GM18861 (cell line): Measurements from ENCODE around the gene AFG1L.
"Not testable (repeated sequence)": the region's sequence is repeated elsewhere in the genome, so short reads cannot be mapped to it uniquely, and the experiment has no call there.

Source experiments
- ATAC-seq: cut with Tn5 transposase; IDR thresholded peaks from one replicate; pipeline ENCODE4 v1.9.1; 2021; ENCODE audit not compliant: unreplicated experiment

Gene AFG1L

DNA sequence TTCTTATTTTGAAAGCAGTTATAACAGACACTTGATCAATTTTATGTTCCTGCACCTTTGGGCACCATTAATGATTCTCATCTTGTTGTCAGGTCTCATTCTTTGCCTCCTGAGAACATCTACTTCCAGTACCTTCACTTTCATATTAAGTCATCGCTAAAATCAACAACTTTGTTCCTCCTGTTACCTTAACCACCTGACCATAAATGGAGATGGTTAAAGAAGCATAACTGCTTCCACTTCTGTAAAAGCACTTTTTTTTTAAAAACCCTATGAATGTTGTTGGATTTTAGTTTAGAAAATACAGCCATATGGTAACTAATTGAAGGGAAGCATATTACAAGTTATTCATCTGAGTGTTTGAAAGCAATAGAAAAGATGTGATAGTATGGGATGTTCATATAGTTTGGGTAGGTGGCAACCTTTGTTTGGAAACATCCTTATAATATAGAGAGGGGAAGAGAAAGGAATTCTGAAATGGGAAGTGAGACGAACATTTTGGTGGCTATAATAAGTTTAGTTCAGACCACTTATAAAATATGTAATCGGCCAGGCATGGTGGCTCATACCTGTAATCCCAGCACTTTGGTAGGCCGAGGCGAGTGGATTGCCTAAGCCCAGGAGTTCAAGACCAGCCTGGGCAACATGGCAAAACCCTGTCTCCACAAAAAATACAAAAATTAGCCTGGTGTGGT lies 53.9 kb downstream of the AFG1L start:
- ATAC-seq, result peak; percentile 94

DNA sequence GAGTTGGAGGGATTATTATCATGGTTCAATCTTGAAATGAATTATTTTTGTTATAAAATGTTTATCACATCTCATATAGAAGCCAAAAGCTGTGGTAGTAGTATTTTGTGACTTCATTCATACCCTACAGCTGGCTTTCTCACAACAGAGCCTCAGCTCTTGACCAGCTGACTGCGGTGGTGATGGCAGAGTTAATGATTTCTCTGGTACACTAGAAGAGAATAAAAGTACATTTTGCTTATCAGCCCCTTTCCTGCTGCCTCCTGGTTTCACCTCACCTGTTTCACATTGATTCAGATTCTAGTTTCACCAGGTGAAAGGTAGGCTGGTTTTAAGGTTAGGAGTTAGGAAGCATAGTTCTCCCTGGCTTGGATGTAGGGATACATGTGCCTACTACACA lies 55.7 kb downstream of the AFG1L start:
- ATAC-seq, result peak; percentile 59

DNA sequence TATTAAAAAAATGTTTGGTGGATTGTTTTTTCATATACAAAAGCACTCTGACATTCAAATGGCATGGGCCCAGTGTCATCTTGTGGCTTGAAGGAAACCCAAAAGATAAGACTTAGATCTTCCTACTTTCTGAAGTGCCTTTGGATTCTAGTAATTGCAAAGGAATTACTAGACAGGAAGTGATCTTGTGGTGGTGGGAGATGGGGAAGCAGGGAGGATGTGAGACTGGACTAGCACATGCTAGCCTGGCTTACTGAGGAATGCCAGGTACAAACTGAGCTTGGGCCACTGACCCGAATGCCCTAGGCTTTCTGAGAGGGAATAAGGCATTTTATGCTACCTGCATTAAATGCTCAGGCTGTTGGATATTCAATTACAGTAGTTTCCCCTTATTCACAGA lies 59.0 kb downstream of the AFG1L start:
- ATAC-seq, result no peak

DNA sequence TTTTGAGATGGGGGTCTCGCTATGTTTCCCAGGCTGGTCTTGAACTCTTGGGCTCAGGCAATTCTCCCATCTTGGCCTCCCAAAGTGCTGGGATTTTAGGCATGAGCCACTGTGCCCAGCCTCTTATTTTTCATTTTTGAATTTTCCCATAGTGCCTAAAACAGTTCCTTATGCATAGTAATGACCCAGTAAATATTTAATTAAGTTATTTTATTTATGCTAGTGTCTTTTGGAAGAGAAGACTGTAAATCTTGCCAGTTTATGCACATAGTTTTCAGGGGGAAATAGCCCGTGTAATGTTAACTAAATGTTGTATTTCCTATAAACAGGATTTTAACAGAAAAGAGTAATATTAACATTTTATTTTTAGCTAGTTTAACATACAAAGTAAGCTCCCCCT lies 60.3 kb downstream of the AFG1L start:
- no peak for ATAC-seq

GRCh38 chr6:108355890-108356289 lies 61.0 kb downstream of the AFG1L start:
- no peak for ATAC-seq

GRCh38 chr6:108359901-108360882 lies 65.3 kb downstream of the AFG1L start:
- no peak for ATAC-seq

DNA sequence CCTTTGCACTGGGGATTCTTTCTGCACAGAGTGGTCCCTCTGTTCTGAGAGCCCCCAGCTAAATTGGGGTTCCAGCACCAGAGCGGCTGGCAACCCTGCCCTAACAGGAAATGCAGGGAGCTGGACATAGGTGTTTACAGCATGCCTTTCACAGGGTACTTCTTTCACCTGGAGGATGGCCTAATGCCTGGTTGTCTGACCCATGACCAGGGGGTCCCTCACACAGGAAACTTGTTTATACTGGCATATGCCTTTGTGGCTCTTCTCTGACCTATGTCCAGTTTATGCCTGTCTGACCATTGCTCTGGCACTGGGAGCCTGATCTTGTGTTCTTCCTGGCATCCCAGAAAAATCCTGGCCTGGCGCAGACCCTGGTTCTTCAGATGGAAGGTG lies 66.1 kb downstream of the AFG1L start:
- no peak for ATAC-seq

DNA sequence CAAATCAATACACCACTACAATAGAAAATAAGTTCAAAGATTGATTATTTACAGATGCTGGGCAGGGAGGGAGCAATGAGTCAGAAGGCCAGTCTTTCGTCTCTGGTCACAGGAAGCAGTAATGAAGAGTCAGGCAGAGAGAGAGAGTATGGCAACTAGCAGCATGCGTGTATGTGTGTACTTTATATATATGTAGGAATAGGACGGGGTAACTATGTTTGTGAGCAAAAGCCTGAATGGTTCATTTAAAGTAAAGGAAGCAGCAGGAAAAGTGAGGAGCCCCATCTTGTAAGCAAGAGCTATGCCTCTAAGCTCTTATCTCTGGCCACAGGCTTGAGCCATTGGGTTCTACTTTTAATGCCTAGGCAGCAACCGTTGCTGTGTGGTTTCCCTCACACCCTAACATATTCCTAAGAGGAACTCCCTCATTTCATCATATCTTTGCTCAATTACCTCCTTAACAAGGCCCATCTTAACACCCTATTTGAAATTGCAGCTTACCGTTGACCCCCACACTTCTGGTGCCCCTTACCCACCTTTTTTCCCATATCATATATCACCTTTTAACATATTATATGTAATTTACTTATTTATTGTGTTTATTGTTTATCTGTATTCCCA lies 66.6 kb downstream of the AFG1L start:
- no peak for ATAC-seq

DNA sequence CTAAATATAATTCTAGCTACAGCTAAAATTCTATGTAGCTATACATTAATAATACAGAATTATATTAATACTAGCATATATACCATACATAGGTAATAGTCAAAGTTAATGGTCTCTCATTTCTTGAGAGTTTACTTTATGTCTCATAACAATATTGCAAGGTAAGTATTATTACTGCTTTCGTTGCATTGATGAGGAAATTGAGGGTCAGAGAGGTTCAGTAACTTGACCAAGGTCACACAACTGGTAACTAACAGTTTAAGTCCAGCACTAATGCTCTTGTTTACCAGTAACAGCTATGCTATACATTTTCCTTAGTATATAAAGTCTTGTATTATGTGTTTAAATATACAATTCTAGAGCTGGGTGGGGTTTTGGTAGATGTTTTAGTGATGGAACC lies 67.6 kb downstream of the AFG1L start:
- ATAC-seq, result no peak

DNA sequence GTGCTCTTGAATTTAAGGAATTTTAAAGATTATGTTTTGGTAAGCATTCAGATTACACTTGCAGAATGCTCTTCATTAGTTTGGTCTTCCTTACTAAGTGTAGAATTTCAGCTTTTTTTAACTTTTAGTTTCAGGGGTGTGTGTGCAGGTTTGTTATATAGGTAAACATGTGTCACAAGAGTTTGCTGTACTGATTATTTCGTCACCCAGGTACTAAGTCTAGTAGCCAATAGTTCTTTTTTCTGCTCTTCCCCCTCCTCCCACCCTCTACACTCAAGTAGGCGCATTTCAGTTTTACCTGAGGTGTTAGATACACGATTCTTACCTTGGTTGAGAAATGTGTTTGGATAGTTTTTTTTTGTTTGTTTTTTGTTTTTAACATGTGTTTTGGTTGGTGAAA lies 68.3 kb downstream of the AFG1L start:
- no peak for ATAC-seq

GRCh38 chr6:108363889-108364313 lies 69.0 kb downstream of the AFG1L start:
- ATAC-seq, result no peak

- ATAC-seq, result no peak
These were observed 69.6 kb downstream of the AFG1L start for GRCh38 chr6:108364470-108364869.

GRCh38 chr6:108365478-108365877 lies 70.6 kb downstream of the AFG1L start:
- ATAC-seq, result no peak

DNA sequence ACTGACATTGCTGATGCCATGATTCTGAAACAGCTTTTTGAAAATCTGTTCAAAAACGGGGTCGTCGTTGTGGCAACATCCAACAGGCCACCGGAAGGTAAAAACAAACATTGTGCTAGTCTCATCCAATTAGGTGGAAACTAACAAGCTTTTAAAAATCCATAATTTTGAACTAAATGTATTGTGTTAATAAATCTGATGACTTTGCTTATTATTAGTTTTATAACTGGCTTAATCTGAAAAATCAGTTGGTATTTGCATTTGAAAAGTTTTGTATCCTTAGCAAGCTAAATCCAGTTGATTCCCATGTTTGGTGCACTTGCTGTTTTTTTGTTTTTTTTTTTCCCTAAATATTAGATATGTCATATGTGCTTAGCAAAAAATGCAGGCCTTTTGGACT lies 71.4 kb downstream of the AFG1L start:
- no peak for ATAC-seq

GRCh38 chr6:108368431-108369030 lies 73.7 kb downstream of the AFG1L start:
- no peak for ATAC-seq

DNA sequence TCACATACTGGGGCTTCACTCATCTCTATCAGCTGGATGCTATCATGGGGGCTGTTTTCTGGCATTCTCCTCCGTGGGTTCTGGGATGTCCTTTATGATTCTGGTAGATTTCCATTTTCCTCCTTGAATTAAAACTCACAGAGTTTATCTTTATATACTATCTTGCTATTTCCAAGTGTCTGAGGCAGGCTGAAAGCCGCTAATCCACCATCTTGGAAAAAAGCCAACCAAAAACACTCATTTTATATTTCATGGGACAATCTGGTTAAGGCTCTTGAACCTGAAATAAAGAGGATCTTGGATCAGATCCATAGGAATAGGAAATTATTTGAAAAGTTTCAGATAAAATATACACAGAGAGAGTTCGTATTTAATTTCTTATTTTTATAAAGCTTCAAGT lies 86.0 kb downstream of the AFG1L start:
- no peak for ATAC-seq

DNA sequence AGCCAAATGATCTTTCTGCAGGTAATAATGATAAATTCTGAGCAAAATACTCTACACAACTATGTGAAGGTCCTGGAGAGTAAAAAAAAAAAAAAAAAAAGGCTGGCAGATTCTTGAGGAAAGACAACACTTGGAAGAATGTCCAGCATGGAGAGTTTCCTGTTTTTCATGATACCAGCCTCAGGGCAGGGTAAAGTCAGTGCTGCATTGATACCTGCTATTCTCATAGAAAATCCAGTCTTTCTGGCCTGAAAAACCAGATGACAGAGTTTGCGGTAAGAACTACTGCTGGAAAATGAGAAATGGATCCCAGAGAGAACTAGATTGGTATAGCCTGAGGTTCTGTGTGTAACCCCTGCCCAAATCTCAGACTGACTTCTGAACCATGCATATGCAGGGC lies 89.1 kb downstream of the AFG1L start:
- ATAC-seq, result no peak

- not testable (repeated sequence) for ATAC-seq
These were observed 94.3 kb downstream of the AFG1L start for GRCh38 chr6:108389190-108389589.

GRCh38 chr6:108395297-108395696 lies 100.4 kb downstream of the AFG1L start:
- ATAC-seq, result no peak

DNA sequence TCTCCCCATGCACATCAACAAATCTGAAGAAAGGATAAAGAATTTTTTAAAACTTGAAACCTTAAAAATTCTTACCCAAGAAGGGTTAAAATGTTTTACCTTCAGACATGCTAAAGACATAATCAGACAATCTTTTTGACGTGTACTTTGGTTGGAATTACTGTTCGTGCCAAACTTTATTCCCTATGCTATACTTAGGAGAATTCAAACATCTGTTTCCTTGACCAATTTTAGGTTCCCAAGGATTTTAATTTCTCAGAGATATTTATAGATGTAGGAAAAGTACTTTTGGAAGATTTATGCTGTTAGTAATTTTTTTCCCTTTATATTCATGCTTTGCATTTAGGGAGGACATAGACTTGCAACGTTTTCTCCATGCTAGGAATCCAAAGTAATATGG lies 108.4 kb downstream of the AFG1L start:
- ATAC-seq, result no peak

- ATAC-seq, result no peak
These were observed 112.1 kb downstream of the AFG1L start for GRCh38 chr6:108406943-108407342.
